Erythroblast (primary cell): ENCODE measurements around the gene C2orf68.

ENCODE experiments used
- GATA1 ChIP-seq: IDR thresholded peaks from 2 replicates; pipeline ENCODE4 v1.6.1; 2011; ENCODE audit warnings: low read depth, mild to moderate bottlenecking, control low read depth, low read length, moderate library complexity
- POLR2A ChIP-seq: IDR thresholded peaks from 2 replicates; pipeline ENCODE4 v1.6.1; 2011; ENCODE audit warnings: mild to moderate bottlenecking, low read length

DNA sequence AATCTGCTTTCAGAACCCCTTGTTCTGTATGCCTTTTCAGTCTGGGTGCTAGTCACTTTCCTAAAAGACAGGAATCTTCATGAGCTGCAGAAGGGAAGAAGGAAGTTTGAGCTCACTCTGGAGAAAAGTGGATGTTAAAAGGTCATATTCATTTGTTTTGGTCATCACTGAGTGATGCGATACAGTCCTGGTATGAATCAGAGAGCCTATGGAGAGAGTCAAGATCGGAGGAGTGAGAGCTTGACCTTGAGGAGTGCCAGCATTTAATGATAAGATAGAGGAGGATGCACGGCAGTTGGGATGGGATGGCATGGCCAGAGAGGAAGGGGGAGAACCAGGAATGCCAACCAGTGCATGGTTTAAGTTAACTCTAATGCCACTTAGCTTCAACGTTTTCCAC lies 23.8 kb upstream of the C2orf68 start:
- TF ChIP-seq POLR2A (no peak), GATA1 (no peak)
